ENCODE data around the gene MPL.

Gene MPL

GRCh38 chr1:43306688-43307457 lies 30.7 kb upstream of the MPL start:
- DNase-seq = no peak

DNA sequence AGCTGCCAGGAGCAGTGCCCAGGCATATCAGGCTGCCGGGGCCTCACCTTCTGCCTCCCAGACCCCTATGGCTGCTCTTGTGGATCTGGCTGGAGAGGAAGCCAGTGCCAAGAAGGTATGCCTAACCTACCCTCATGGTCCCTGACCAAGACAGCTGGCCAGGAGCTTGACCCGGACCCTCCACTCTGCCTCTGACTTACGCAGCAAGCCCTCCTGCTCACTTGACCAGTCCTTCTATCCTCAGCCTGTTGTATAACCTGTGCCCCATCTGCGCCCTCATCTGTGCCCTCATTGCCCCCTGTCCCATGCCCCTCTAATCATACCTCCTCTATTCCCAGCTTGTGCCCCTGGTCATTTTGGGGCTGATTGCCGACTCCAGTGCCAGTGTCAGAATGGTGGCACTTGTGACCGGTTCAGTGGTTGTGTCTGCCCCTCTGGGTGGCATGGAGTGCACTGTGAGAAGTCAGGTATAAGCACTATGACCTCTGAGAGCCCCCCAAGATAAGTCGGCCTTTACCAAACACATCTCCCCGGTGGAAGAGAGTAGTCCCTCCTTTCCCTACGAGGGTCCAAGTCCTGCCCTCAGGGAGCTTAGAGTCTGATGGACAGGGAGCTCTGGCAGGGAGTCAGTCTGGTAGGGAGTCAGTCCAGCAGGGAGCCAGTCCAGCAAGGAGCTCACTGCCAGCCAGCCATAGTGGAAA lies 30.0 kb upstream of the MPL start:
- DNase-seq = no peak

DNA sequence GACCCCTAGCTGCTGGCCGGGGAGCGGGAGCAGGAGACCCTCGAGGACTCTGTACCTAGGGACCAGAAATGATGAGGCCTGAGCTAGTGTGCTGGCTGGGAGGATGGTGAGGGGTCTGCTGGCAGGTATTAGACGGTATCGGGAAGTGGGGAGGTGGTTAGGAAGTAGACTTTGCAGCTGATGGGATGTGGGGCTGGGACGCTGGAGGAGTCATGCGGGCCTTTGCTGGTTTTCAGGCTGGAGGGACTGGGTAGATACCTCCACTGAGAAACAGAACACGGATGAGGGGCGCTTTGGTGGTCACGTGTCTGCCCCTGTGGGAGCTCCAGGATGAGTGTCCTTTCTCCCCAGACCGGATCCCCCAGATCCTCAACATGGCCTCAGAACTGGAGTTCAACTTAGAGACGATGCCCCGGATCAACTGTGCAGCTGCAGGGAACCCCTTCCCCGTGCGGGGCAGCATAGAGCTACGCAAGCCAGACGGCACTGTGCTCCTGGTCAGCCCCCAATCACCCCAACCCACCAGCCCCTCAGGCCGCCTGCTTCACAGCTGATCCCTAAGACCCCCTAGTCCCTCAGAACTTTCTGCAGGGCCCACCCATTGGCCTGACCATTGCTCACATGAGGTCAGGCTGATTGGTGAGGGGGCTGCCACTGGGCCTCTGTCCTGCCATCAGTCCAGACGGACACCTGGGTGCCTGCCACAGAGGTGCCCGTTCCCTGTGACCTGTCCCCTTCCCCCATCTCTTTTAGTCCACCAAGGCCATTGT lies 28.8 kb upstream of the MPL start:
- DNase-seq = no peak

GRCh38 chr1:43309405-43310025 lies 28.1 kb upstream of the MPL start:
- DNase-seq = no peak

- DNase-seq = no peak
Measured at GRCh38 chr1:43311521-43311920, 26.1 kb upstream of the MPL start.

- DNase-seq = no peak
Measured at GRCh38 chr1:43312212-43312623, 25.4 kb upstream of the MPL start.

GRCh38 chr1:43312663-43313515 lies 24.7 kb upstream of the MPL start:
- DNase-seq = no peak

DNA sequence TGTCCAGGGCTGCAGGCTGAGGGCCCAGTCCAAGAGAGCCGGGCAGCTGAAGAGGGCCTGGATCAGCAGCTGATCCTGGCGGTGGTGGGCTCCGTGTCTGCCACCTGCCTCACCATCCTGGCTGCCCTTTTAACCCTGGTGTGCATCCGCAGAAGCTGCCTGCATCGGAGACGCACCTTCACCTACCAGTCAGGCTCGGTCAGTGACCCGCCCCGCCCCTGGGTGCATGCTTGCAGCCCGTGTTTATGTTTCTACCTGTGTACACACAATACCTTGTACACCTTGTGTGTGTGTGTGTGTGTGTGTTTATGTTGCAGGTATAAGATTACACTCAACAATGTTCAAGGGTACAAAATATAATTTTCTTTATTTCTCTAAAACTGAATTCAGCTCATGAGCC lies 23.8 kb upstream of the MPL start:
- no peak for DNase-seq

- DNase-seq = no peak
Measured at GRCh38 chr1:43314233-43314632, 23.4 kb upstream of the MPL start.

- no peak for DNase-seq
Measured at GRCh38 chr1:43315481-43315880, 22.1 kb upstream of the MPL start.

DNA sequence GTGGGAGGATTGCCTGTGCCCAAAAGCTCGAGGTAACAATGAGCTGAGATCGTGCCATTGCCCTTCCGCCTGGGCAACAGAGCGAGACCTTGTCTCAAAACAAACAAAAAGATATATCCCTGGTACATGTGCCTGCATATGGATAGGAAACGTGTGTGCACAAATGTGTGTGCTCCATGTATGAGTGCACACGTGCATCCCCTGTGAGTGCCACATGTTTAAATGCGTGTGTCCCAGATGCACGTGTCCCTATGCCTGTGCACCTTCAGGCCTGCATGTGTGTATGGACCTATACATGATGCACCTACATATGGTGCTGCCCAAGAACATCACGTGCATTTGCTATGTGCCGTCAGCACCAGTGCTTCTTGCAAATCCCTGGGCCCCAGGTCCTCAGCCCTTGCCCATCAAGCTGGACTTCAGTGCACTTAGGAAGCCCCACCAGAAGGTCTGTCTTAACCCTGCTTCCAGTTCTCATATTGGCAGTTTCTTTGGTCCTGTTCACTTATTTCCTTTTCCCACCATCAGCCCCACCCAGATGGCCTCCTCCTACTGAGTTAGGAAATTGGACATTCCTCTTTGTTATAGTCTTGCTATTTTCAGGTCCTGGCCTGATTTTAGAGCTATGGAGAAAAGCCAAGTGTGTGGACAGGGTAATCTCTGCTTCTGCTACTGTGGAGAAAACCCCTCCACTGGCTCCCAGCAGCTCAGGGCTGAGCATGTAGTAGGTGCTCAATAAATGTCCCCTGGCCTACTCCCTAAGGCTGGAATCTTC lies 21.5 kb upstream of the MPL start:
- DNase-seq = no peak

GRCh38 chr1:43316738-43317520 lies 20.7 kb upstream of the MPL start:
- DNase-seq = no peak

DNA sequence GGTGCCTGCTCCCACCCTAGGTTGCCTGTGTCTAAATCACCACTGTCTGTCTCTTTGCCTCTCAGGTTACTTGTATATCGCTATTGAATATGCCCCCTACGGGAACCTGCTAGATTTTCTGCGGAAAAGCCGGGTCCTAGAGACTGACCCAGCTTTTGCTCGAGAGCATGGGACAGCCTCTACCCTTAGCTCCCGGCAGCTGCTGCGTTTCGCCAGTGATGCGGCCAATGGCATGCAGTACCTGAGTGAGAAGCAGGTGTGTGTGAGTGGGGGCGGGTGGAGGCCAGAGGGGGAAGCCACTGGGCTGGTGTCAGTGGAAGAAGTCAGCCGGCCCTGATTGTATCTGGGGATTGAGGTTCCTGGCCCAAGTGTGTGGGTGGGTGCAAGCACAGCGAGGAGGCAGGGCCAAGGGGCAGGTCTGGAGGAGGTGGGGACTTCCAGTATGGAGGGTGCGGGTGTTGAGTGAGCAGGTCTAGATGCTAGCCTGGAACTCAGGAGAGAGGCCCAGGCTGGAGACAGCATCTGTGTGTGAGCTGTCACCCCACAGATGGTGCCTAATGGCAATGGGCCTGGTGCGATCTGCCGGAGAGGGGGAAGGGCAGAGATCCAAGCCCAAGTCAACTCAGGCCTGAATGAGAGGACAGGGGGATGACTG lies 19.7 kb upstream of the MPL start:
- no peak for DNase-seq

GRCh38 chr1:43318831-43319230 lies 18.8 kb upstream of the MPL start:
- DNase-seq = no peak

DNA sequence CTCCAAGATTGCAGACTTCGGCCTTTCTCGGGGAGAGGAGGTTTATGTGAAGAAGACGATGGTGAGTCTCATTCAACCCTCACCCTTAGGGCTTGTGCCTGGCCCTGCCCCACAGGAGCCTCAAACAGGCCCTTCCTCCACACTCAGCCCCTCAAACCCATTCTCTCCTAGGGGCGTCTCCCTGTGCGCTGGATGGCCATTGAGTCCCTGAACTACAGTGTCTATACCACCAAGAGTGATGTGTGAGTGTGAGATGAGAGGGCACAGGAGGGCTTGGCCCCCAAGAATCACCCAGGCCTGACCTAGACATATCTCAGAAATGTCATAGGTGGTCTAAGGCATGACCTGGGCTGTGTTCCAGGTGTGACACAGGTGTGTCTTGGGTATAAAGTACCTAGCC lies 18.3 kb upstream of the MPL start:
- no peak for DNase-seq

DNA sequence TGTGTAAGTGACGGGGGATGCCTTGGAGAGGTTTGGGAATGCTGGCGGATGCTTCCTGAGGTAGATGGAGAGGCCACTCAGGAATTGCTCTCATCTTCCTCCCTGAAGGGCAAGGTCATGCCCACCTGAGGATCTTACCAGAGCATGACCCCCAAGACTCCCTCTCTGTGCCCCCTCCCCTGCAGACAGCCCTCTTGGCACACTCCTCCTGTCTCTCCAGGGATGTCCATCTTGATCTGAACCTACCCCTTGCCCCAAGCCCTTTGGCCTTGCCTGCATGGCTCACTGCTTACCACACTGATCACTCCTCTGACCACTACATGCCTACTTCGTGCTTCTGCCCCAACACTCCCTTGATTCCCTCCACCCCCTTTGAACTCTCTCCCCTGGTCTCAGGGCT lies 17.9 kb upstream of the MPL start:
- DNase-seq = no peak

DNA sequence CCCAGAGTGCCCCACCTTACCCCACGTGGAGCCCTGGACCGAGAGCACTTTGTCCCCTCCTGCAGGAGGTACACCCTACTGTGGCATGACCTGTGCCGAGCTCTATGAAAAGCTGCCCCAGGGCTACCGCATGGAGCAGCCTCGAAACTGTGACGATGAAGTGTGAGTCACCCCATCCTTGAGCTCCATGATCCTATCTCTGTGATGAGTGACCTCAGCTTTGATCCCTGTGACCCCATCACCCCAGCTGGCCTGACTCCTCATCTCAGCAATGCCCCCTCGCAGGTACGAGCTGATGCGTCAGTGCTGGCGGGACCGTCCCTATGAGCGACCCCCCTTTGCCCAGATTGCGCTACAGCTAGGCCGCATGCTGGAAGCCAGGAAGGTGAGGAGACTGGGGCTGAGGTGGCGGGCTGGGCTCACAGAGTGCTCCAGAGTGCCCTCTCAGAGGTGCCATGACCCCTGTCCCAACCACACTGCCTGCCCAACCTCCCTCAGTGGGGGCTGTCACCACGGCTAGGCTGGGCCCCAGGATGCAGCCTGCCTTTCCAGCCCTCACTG lies 16.2 kb upstream of the MPL start:
- DNase-seq = no peak

- DNase-seq = no peak
Measured at GRCh38 chr1:43322506-43322905, 15.1 kb upstream of the MPL start.

GRCh38 chr1:43324810-43325209 lies 12.8 kb upstream of the MPL start:
- no peak for DNase-seq

DNA sequence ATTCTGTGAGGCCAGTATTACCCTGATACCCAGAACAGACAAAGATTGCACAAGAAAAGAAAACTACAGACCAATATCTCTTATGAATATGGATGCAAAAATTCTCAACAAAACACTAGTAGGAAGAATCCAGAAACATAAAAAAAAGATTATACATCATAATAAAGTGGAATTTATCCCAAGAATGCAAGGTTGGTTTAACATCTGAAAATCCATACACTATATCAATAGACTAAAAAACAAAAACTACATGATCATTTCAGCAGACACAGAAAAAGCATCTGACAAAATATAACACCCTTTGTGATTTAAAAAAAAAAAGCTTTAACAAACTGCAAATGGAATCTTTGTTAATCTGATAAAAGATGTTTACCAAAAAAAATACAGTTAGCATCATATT lies 12.2 kb upstream of the MPL start:
- no peak for DNase-seq
